Heart left ventricle (tissue), 13 donors: ENCODE data around the gene LILRA5.

Source experiments
- POLR2A ChIP-seq, 2 donors: fragments of 450-650 bp; IDR thresholded peaks; one replicate each; pipeline ENCODE4 v1.6.1; 2017; ENCODE audit warnings: antibody characterized with exemption in 2 of 2, mild to moderate bottlenecking in 2 of 2, moderate library complexity in 2 of 2
- TF ChIP-seq, protein P1 (sequence below), 12 donors: fragments of 200-600 bp; sonication (generic) in 4 of 12; IDR thresholded peaks; one replicate each; pipeline versions ENCODE4 v1.5.0 to v1.8.0; 2018 to 2022; ENCODE audit warnings: antibody characterized with exemption in 12 of 12, mild to moderate bottlenecking in 5 of 12
- donor health status: ischemic (EF 13 %, LVEDD 7.1; RV severe dilation, severe dysfunction).
- donor health status: DM: no; HTN: yes; CAD: no.
- donor health status: DM: no; HTN: no; CAD: no.
- donor health status: ischemic (EF 25% LVEDD 6.9; RV normal size, moderate dysfunction).
- donor health status: ischemic (EF 25% LVEDD 5.7; RV mildly dilated, moderate dysfunction).
- donor health status: ischemic (EF 35%, LVEDD 5.7; RV mildly dilated, moderate dysfunction).
- donor health status: nonischemic (EF 11% LVEDD 7.7; RV severe dilation, severe dysfunction).
- donor health status: DM: yes; HTN: yes; CAD: no.
- donor health status: PGD.
- donor health status: ischemic (EF 29% LVEDD 5.4; RV normal size, mild dysfunction).
- donor health status: nonischemic (EF 23%, LVEDD 6.1; RV moderate dilation, normal function).

DNA sequence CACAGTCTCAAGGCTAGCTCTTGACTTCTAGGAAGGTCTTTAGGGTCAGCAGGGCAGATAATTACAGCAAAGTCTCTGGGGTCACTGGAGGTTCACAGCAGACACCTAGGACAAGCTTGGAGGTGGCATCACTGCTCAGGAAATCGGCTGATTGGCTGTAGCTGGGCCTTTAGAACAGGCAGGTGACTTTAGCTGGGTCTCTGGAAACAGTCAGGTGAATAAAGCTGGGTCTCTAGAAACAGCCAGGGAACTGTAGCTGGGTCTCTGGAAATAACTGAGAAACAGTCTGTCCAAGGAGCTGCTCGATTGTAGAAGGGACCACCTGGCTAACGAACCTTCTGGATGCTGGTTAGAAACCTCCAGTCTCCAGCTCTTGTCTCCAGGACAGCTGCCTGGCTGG is 41.8 kb upstream of the LILRA5 start:
- TF ChIP-seq POLR2A (IDR thresholded peaks at IDR 0.05) = no peak
- TF ChIP-seq, protein P1, sequence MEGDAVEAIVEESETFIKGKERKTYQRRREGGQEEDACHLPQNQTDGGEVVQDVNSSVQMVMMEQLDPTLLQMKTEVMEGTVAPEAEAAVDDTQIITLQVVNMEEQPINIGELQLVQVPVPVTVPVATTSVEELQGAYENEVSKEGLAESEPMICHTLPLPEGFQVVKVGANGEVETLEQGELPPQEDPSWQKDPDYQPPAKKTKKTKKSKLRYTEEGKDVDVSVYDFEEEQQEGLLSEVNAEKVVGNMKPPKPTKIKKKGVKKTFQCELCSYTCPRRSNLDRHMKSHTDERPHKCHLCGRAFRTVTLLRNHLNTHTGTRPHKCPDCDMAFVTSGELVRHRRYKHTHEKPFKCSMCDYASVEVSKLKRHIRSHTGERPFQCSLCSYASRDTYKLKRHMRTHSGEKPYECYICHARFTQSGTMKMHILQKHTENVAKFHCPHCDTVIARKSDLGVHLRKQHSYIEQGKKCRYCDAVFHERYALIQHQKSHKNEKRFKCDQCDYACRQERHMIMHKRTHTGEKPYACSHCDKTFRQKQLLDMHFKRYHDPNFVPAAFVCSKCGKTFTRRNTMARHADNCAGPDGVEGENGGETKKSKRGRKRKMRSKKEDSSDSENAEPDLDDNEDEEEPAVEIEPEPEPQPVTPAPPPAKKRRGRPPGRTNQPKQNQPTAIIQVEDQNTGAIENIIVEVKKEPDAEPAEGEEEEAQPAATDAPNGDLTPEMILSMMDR (IDR thresholded peaks at IDR 0.05) = no peak
